HG03378 (cell line): ENCODE results near the gene SUSD6.
A peak's percentile ranks its signal among the peaks of the same experiment; 100 is the strongest.

Experiments
- ATAC-seq: cut with Tn5 transposase; IDR thresholded peaks from one replicate; pipeline ENCODE4 v1.9.1; 2021; ENCODE audit warnings: mild to moderate bottlenecking, moderate library complexity; ENCODE audit not compliant: unreplicated experiment

SUSD6 gene

DNA sequence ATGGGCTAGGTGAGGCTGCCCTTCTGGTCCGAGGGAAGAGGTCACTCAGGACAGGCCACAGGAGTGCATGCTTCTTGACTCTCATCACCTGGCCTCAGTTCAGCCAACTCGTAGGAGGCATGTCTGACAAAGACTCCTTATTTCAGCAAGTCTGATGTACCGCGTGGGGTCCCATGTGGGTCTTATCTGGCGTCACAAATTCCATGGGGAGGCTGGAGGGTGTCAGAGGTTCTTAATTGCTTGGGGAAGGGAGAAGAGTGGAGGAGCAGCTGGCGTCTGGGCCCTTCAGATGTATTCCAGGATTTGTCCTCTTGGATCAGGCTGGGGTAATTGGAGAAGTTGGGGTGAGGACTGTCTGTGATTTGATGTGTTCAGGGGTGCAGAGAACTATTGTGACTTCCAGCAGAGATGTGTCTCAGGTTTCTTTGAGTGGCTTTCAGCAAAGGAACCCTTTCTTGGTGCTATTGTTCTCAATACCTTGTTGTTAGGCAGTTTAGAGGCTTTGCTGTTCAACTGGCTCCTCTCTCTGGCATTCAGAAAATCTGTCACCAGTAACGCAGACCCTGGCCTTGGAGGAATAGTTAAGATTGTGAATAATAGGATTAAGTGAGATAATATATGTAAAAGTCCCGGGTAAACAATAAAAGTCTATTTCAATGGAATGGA is 60.1 kb downstream of the SUSD6 start:
- ATAC-seq: no peak

- ATAC-seq: no peak
Observed at GRCh38 chr14:69672356-69672755, 61.0 kb downstream of the SUSD6 start.

- peak; percentile 35 for ATAC-seq
Observed at GRCh38 chr14:69673104-69673503, 61.7 kb downstream of the SUSD6 start.

DNA sequence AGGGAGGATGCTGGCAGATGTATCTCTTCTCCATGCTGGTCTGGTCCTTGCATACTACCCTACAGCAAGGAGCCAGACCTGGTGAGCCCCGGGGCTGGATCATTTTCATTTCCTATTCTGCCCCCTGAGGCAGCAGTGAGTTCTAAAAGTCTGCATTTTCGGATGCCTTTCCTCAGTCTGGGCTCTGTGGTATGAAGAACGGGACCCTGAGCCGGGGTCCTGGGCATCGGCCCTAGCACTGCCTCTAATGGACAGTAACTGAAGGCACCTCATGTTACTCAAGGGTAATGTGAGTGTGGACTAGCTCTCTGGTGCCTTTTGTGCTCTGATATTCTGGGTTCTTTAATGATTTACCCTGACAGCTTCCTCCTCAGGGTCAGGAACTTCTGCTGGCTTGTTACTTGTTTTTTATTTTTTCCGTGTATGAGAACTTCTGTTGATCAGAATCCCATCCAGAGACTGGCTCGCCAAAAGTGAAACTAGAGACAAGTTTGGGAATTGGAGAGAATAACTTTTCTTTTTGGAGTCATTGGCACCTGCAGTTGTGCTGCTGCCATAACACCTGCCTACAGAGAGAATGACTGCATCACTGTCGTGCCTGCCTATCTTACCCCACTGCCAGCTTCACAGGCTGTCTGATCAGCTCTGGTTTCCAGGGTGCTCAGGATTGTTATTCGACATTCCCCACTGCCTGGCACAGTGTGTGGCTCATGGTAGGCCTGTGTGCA is 62.3 kb downstream of the SUSD6 start:
- peak; percentile 13 for ATAC-seq

DNA sequence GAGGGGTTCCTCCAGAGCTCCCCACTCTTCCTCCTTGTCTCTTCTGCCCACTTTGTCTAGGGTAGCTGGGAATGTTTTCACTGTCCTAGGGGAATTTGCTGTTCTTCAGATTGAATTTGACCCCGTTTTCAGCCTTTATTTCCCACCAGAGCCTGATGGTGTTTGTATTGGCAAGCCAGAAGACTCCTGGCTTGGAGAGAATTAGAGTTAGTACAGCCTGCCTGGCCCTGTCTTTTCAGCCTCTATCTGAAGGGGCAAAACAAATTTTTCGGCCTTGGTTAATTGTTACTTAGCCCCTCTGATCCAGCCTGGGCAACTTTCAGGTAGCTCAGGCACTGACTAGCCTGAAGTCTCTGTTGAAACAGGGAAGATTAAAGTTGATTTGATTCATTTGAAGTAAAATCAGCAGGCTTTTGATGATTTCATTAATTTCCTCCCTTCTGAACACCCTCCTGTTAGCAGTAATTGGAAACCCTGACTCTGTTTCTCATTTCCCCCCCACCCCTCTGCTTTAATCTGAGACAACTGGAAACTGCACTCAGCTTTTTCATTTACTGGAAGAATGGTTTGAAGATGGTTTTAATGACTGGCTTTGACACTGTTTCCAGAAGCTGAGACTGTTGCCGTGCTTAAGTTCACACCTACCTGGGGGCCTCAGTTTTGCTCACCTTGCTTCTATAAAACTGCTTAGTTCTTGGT is 63.3 kb downstream of the SUSD6 start:
- ATAC-seq: no peak

GRCh38 chr14:69675245-69675583 is 63.8 kb downstream of the SUSD6 start:
- no peak for ATAC-seq

DNA sequence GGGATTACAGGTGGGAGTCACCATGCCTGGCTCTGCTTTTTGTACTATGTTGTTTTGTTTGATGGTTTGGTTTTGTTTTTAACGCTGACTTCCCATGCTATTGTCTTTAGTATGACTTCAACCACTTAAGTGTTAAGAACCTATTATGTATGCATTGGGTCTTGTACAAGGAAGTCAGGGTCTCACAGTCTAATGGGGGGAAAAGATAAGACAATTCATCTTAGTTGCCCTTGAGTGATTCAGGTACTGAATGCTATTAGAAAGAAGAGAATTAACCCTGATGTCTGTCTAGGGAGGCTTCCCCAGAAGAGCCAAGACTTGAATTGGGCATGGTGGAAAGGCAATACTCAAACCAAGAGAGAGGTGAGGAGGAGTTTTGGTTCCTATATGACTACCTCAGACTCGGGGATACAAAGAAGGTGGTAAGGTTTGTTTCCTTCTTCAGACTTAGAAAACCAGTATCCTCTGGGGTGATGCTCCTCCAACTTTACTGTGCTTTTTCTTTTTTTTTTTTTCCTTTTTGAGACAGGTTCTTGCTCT is 64.6 kb downstream of the SUSD6 start:
- ATAC-seq: peak; percentile 79

DNA sequence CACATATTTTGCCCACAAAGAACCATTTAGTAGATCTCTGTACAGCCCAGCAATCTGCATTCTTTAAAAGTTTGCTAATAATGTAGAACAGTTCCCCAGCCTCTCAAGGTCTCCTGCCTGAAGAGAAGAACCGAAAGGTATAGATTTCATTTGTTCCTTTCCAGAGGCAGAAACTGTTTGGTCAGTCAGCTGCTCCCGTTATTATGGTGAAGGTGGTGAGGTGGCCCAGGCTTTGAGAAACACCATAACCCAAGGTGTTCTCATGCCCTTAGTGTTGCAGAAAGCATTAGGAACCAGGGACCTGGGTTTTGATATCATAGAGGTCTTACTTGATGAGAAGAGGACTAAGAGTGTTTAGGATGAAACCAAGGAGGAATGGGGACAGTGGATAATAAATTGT is 65.3 kb downstream of the SUSD6 start:
- ATAC-seq: no peak

- ATAC-seq: no peak
Observed at GRCh38 chr14:69680297-69680696, 68.9 kb downstream of the SUSD6 start.

- no peak for ATAC-seq
Observed at GRCh38 chr14:69682136-69682535, 70.7 kb downstream of the SUSD6 start.

DNA sequence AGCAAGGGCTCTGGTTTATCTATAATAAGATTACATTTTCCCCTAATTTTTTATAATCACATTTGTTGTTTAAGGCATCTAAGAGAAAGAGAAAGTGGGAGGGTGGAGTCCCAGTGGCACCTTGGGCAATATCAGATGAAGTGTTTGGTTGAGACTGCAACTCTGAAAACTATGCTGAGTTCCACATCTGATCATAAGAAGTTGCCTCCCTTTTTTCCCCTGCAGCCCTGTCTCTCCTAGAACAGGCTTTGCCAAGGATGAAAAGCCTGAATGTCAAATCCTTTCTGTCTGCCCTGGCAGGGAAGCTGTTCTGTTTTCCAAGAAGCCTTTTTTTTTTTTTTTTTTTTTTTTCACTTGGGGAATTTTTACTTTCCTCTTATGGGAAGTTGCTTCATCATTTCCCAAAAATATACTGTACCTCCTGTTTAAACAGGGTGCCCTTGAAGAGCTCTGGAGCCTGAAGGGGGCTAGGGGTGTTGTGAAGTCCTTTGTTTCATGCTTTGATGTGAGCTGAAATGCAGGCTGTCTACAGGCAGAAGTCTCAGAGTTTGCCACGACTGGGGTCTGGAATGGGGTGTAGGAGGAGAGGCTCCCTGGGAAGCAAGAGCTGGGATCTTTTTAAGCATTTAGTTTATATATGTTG is 71.3 kb downstream of the SUSD6 start:
- ATAC-seq: no peak

GRCh38 chr14:69683971-69684370 is 72.6 kb downstream of the SUSD6 start:
- ATAC-seq: no peak

GRCh38 chr14:69684461-69685217 is 73.2 kb downstream of the SUSD6 start:
- no peak for ATAC-seq

DNA sequence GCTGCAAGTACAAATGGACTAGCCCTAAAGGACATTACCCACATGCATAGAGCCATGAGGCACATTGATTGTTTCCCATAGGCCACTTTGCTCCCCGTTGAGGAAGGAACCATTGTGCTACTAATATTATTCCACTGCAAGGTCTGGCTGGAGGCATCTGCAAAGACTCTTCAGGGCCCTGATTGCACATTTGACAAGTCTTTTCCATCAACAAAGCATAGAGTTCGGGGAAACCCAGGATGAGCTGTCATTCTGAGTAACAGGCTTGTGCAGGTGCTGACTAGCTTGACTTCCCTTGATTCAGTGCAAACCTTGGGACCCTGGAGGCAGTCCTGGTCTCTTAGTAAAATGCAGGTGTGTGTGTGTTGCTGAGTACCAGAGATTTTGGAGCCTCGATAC is 73.8 kb downstream of the SUSD6 start:
- peak; percentile 41 for ATAC-seq

DNA sequence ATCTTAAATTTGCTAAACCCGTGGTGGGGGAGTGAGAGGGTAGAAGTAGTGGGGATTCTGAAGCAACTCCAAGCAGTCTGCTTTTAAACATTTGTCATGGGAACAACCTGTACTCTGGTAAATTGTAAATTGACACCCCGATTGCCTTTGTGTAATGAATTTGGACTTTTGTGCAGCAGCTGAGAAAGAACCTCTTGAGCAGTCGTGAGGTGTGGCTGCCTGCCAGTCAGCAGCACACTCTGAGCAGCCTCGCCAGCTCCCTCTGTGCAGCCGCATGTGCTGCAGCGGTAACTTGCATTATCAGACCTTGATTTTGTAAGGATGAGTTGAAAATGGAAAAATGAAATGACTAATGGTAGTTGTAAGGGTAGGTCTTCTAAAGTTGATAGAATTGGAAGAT is 74.3 kb downstream of the SUSD6 start:
- ATAC-seq: no peak

DNA sequence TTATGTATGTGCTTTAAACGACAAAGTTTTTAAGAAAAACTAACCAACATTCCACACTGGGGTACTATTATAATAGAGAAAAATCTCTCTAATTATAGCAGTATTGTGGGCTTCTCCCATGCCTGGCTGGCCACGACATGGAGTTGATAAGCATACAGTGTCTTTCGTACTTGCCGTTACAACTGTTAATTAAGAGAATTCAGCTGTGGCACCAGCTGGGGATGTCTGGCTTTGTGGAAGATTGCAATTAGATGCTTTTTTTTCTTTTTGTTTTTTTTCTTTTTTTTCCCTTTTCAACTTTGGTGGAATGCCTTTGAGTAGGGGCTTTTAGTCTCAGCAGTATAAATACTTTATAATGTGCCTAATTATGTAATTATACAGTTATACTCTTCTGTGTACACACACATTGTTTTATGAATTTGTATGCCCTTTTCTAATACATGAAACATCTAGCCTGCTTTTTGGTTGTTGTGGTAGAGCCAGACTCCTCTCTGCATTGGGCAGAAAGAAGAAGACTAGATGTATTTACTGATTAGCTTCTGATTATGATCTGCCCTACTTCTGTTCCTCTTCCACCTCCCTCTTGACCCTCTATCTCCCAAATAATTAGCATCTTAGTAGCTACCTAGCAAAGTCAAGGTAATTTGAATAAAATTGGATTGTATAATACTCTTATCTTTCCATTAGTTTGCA is 76.4 kb downstream of the SUSD6 start:
- no peak for ATAC-seq

DNA sequence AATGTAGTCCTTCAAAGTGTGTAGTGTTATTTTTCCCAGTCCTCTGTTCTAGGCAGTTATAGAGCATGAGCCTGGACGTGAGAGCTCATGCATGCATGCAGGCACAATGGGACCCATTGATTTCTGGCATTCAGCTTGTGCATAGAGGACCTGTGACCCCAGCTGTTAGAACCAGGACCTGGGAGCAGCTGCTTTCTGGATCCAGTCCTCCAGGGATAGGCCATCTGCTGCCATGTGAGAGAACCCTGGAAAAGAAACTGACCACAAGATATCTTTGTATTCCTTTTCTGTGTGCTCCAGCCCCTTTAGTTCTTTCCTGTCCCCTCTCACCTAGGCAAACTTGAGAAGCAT is 76.9 kb downstream of the SUSD6 start:
- ATAC-seq: no peak

GRCh38 chr14:69690042-69690441 is 78.6 kb downstream of the SUSD6 start:
- ATAC-seq: no peak

GRCh38 chr14:69692594-69692993 is 81.2 kb downstream of the SUSD6 start:
- no peak for ATAC-seq

GRCh38 chr14:69693145-69693544 is 81.7 kb downstream of the SUSD6 start:
- ATAC-seq: peak; percentile 54
